DND-41 (cell line): ENCODE results near the gene RXFP4.

Experiments
- CTCF ChIP-seq: IDR thresholded peaks from 2 replicates; pipeline ENCODE4 v1.5.1; 2012; ENCODE audit warnings: borderline replicate concordance, low read length, moderate library complexity, mild to moderate bottlenecking; ENCODE audit not compliant: poor library complexity, severe bottlenecking; ENCODE audit errors: extremely low read depth
- EZH2 ChIP-seq: IDR thresholded peaks from 3 replicates; pipeline ENCODE4 v1.6.1; 2012; ENCODE audit warnings: borderline replicate concordance, low read depth, mild to moderate bottlenecking, moderate library complexity, low read length, inconsistent platforms; ENCODE audit not compliant: severe bottlenecking

- TF ChIP-seq CTCF (no peak), EZH2 (no peak)
Measured at GRCh38 chr1:155913969-155914757, 27.3 kb upstream of the RXFP4 start.
